Measurements from ENCODE around the gene NOTCH4. TPM values are rescaled to one million over a fixed set of nuclear protein-coding genes. Genes with fewer than 3 reads are reported as not detected.

The NOTCH4 gene
- total RNA-seq, 1 experiment from 2014 or later, result 2.3 TPM

DNA sequence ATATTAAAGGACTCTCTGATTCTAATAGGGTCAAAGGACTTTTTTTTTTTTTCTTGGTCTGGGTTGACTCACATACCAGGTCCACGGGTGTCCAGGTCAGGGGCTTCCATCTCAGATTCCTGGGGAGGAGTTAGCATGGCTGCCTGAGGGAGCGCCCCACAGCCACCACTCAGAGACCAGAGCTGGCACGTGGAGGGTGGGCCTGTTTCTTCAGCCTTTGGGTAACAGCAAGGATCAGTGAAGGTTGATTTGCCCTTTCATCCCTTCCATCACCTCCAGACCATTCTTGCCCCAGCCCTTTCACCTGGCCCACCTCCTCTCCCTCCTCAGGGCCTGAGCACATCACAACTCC is 25.5 kb downstream of the NOTCH4 start:
- Histone ChIP-seq H4K8ac (replicated peaks; ENCODE audit: insufficient read length, low read depth, low read length) (no peak overlapping the region), H3K27me3 (ENCODE audit: insufficient read depth, low read length) (no peaks in the 10 kb centered on the region), H3K27ac (ENCODE audit: insufficient read length, low read depth, low read length) (no peak overlapping the region), H4K20me1 (ENCODE audit: control insufficient read depth, insufficient read depth, insufficient read length) (no peaks in the 10 kb centered on the region), H2BK15ac (ENCODE audit: low read depth, low read length) (no peak overlapping the region), H2BK5ac (ENCODE audit: insufficient read length, low read length) (no peak overlapping the region), H3K4ac (ENCODE audit: low read depth, low read length) (no peak overlapping the region), H2AK5ac (ENCODE audit: insufficient read length, low read length) (no peak overlapping the region), H2BK120ac (ENCODE audit: low read depth, low read length, poor library complexity, severe bottlenecking) (no peak overlapping the region), H3K79me2 (ENCODE audit: insufficient read depth, low read length) (no peaks in the 10 kb centered on the region), H3K18ac (ENCODE audit: insufficient read length, low read depth, low read length) (no peak overlapping the region), H4K5ac (ENCODE audit: insufficient read length, low read depth, low read length) (no peak overlapping the region), H2BK12ac (ENCODE audit: insufficient read length, low read depth, low read length) (no peak overlapping the region), H3K23ac (ENCODE audit: insufficient read length, low read depth, low read length) (no peak overlapping the region), H3K4me1 (ENCODE audit: insufficient read depth, low read length) (peaks cover 3% of the 10 kb centered on the region), H2AFZ (ENCODE audit: low read length) (no peak overlapping the region), H4K91ac (ENCODE audit: insufficient read length, low read depth, low read length) (no peak overlapping the region), H3K79me1 (ENCODE audit: insufficient read depth, low read depth, low read length, poor library complexity, severe bottlenecking) (no peaks in the 10 kb centered on the region), H2BK20ac (ENCODE audit: low read depth, low read length, poor library complexity, severe bottlenecking) (no peak overlapping the region), H3K4me2 (ENCODE audit: insufficient read depth, insufficient read length, low read length) (no peak overlapping the region), H3K9ac (ENCODE audit: extremely low read depth, insufficient read length, low read length) (no peak overlapping the region), H3T11ph (ENCODE audit: low read length) (no peak overlapping the region), H3K23me2 (ENCODE audit: insufficient read length, low read depth, low read length, poor library complexity, severe bottlenecking) (peaks cover 9% of the 10 kb centered on the region), H3K9me3 (ENCODE audit: control insufficient read depth, low read depth, low read length) (no peaks in the 10 kb centered on the region), H3K56ac (ENCODE audit: insufficient read length, low read depth, low read length) (no peak overlapping the region), H3K14ac (ENCODE audit: insufficient read depth, low read length) (no peak overlapping the region)
- Mint-ChIP-seq H3K9me3 (no peaks in the 10 kb centered on the region), H3K4me3 (no peak overlapping the region; a peak in 1 of 5 replicates), H3K36me3 (ENCODE audit: insufficient read depth in 1 of 3, low read depth in 3 of 3) (no peaks in the 10 kb centered on the region), H3K27me3 (ENCODE audit: low read depth) (no peaks in the 10 kb centered on the region), H3K4me1 (peaks cover 23 to 26% of the 10 kb centered on the region in 2 experiments), H3K27ac (no peak overlapping the region)
- WGBS (ENCODE audit: extremely low coverage, insufficient read length, low lambda C conversion rate), result no CpG with 5 or more reads among the region's 3 CpGs
- TF ChIP-seq, protein P1, sequence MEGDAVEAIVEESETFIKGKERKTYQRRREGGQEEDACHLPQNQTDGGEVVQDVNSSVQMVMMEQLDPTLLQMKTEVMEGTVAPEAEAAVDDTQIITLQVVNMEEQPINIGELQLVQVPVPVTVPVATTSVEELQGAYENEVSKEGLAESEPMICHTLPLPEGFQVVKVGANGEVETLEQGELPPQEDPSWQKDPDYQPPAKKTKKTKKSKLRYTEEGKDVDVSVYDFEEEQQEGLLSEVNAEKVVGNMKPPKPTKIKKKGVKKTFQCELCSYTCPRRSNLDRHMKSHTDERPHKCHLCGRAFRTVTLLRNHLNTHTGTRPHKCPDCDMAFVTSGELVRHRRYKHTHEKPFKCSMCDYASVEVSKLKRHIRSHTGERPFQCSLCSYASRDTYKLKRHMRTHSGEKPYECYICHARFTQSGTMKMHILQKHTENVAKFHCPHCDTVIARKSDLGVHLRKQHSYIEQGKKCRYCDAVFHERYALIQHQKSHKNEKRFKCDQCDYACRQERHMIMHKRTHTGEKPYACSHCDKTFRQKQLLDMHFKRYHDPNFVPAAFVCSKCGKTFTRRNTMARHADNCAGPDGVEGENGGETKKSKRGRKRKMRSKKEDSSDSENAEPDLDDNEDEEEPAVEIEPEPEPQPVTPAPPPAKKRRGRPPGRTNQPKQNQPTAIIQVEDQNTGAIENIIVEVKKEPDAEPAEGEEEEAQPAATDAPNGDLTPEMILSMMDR (conservative IDR thresholded peaks at IDR 0.05), result no peak
- no peak for DNase-seq

Data from H9 (cell line).